Measurements from ENCODE around the gene CPT1B.
A peak's percentile ranks its signal among the peaks of the same experiment; 100 is the strongest.
"Not testable (repeated sequence)": the region's sequence is repeated elsewhere in the genome, so short reads cannot be mapped to it uniquely, and the experiment has no call there.

The CPT1B gene

GRCh38 chr22:50621356-50621880 lies 43.2 kb upstream of the CPT1B start:
- Histone ChIP-seq H3K9ac (ENCODE audit: low read depth in 1 of 2, low read length in 2 of 2) (peak overlapping the region; percentile 43 to 72), H3K36me3 (ENCODE audit: control insufficient read depth in 1 of 2, insufficient read depth in 2 of 2, low read length in 2 of 2) (peaks cover 0 to 4% of the 10 kb centered on the region in 2 donors)

DNA sequence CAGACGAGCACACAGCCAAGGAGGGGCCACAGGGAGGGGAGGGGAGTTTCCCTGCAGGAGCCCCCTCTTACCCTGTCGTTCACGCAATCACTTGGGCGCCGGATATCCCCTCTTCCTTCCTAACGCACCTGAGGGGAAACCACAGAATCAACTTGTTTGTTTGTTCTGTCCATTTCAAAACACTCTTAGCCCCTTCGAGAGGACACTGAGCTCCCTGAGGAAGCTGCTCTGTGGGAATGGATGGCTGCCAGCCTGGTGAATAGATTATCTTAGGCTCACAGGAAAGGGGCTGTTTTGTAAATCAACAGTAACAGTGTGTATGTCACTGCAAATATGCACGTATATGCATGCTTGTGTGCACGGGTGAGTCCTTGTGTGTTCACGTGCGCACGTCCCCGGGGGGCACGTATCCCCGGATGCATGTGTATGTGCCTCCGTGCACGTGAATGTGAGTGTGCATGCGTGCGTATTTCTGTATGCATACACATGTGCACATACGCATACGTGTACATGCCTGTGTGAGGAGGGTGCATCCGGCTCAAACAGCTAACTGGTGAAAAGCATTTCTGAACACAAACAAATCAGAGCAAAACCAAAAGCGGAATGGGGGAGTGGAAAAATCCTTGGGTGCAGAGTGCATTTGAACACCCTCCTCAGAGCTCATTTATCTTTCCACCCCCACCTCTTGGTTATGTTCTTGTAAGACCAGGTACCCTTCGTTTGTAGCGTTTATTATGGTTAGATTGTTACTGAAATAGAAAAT lies 42.5 kb upstream of the CPT1B start:
- peaks cover 40 to 41% of the 10 kb centered on the region in 2 donors for H3K4me1 ChIP-seq (ENCODE audit: control insufficient read depth in 1 of 2, insufficient read depth in 2 of 2, low read length in 2 of 2)
- no peak overlapping the region for H3K27ac ChIP-seq (ENCODE audit: low read depth, low read length)
- H3K9ac ChIP-seq (ENCODE audit: low read depth in 1 of 2, low read length in 2 of 2): peak overlapping the region; percentile 43 to 72
- H3K9me3 ChIP-seq (ENCODE audit: control insufficient read depth in 1 of 2, low read length in 2 of 2): no peaks in the 10 kb centered on the region
- peak overlapping the region; percentile 65 to 74 for H3K4me3 ChIP-seq (ENCODE audit: low read depth in 1 of 2, low read length in 2 of 2)
- no peaks in the 10 kb centered on the region for H3K27me3 ChIP-seq (ENCODE audit: control insufficient read depth in 1 of 2, insufficient read depth in 2 of 2, low read length in 2 of 2)
- H3K36me3 ChIP-seq (ENCODE audit: control insufficient read depth in 1 of 2, insufficient read depth in 2 of 2, low read length in 2 of 2): peaks cover 0 to 4% of the 10 kb centered on the region in 2 donors

More at GRCh38 chr22:50621356-50621880, 43.2 kb upstream of the CPT1B start:
- Histone ChIP-seq H3K4me3 (ENCODE audit: low read depth in 1 of 2, low read length in 2 of 2) (peak overlapping the region; percentile 65 to 74), H3K27me3 (ENCODE audit: control insufficient read depth in 1 of 2, insufficient read depth in 2 of 2, low read length in 2 of 2) (no peaks in the 10 kb centered on the region), H3K4me1 (ENCODE audit: control insufficient read depth in 1 of 2, insufficient read depth in 2 of 2, low read length in 2 of 2) (peaks cover 41 to 46% of the 10 kb centered on the region in 2 donors), H3K9me3 (ENCODE audit: control insufficient read depth in 1 of 2, low read length in 2 of 2) (no peaks in the 10 kb centered on the region), H3K27ac (ENCODE audit: low read depth, low read length) (peak overlapping the region; percentile 41)

- peaks cover 6 to 13% of the 10 kb centered on the region in 2 donors for H3K4me1 ChIP-seq (ENCODE audit: control insufficient read depth in 1 of 2, insufficient read depth in 2 of 2, low read length in 2 of 2)
- H3K9me3 ChIP-seq (ENCODE audit: control insufficient read depth in 1 of 2, low read length in 2 of 2); H3K27ac ChIP-seq (ENCODE audit: low read depth, low read length); H3K36me3 ChIP-seq (ENCODE audit: control insufficient read depth in 1 of 2, insufficient read depth in 2 of 2, low read length in 2 of 2); H3K9ac ChIP-seq (ENCODE audit: low read depth in 1 of 2, low read length in 2 of 2); H3K27me3 ChIP-seq (ENCODE audit: control insufficient read depth in 1 of 2, insufficient read depth in 2 of 2, low read length in 2 of 2); H3K4me3 ChIP-seq (ENCODE audit: low read depth in 1 of 2, low read length in 2 of 2): not testable (repeated sequence)
These were observed 36.1 kb upstream of the CPT1B start for GRCh38 chr22:50614296-50614695.

- peaks cover 6 to 13% of the 10 kb centered on the region in 2 donors for H3K4me1 ChIP-seq (ENCODE audit: control insufficient read depth in 1 of 2, insufficient read depth in 2 of 2, low read length in 2 of 2)
- peaks cover 0 to 6% of the 10 kb centered on the region in 2 donors for H3K27me3 ChIP-seq (ENCODE audit: control insufficient read depth in 1 of 2, insufficient read depth in 2 of 2, low read length in 2 of 2)
- no peaks in the 10 kb centered on the region for H3K9me3 ChIP-seq (ENCODE audit: control insufficient read depth in 1 of 2, low read length in 2 of 2)
- H3K9ac ChIP-seq (ENCODE audit: low read depth in 1 of 2, low read length in 2 of 2): peak overlapping the region; percentile 21 to 43
- peak overlapping the region; percentile 75 for H3K27ac ChIP-seq (ENCODE audit: low read depth, low read length)
- H3K36me3 ChIP-seq (ENCODE audit: control insufficient read depth in 1 of 2, insufficient read depth in 2 of 2, low read length in 2 of 2): no peaks in the 10 kb centered on the region
- H3K4me3 ChIP-seq (ENCODE audit: low read depth in 1 of 2, low read length in 2 of 2): peak overlapping the region in 1 of 2 donors; percentile 6
These were observed 35.2 kb upstream of the CPT1B start for GRCh38 chr22:50613291-50613981.

DNA sequence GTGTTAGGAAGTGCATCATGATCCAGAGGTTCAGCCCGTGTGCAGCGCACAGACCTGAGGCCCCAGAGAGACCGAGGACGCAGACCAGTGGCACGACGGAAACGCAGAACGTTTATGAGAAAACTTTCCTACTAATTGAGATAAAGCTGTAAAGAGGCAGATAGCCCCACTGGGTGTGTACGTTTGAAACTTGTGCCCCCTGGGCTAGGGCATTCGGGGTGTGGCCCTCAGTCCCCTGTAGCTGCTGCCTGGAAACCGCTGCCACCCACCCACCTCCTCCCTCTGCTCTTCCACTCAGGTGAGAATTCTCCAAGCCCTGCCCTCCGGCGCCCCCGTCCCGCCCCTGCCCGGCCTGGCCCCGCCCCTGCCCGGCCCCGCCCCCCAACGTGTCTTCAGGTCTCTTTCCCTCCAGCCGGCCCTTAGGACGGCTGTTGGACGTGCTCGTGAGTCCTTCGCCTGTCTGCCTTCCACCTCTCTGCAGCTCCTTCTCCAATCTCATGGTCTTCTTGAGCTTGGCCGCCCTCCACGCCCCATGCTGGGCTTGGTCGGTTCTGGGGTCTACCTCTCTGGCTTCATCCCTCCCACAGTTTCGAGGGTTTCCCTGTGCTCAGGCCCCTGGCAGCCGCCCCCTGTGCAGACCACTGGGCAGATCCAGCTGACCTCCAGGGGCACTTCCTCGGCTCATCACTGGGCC lies 34.4 kb upstream of the CPT1B start:
- Histone ChIP-seq H3K9me3 (ENCODE audit: control insufficient read depth in 1 of 2, low read length in 2 of 2) (no peaks in the 10 kb centered on the region), H3K9ac (ENCODE audit: low read depth in 1 of 2, low read length in 2 of 2) (peak overlapping the region in 1 of 2 donors; percentile 21), H3K4me1 (ENCODE audit: control insufficient read depth in 1 of 2, insufficient read depth in 2 of 2, low read length in 2 of 2) (peaks cover 6 to 13% of the 10 kb centered on the region in 2 donors), H3K4me3 (ENCODE audit: low read depth in 1 of 2, low read length in 2 of 2) (peak overlapping the region in 1 of 2 donors; percentile 29), H3K27me3 (ENCODE audit: control insufficient read depth in 1 of 2, insufficient read depth in 2 of 2, low read length in 2 of 2) (peaks cover 1 to 6% of the 10 kb centered on the region in 2 donors), H3K27ac (ENCODE audit: low read depth, low read length) (peak overlapping the region; percentile 75), H3K36me3 (ENCODE audit: control insufficient read depth in 1 of 2, insufficient read depth in 2 of 2, low read length in 2 of 2) (no peaks in the 10 kb centered on the region)

DNA sequence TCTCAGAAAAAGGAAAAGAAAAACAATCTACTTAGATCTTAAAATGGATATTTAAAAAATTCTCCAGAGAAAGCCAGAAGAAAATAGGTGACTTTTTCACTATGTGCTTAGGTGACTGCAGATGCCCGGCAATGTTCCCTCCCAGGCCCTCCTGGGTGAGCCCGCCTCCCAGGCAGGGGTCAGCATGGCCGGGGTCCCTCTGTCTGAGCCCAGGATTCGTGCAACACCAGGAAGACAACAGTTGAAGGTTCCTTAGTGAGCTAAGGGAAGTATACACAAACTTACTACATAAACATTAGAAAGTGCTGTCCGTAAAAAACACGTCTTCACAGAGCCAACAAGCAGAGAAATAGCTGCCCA lies 33.9 kb upstream of the CPT1B start:
- Histone ChIP-seq H3K27me3 (ENCODE audit: control insufficient read depth in 1 of 2, insufficient read depth in 2 of 2, low read length in 2 of 2) (peaks cover 6% of the 10 kb centered on the region in 2 donors), H3K27ac (ENCODE audit: low read depth, low read length) (no peak overlapping the region), H3K36me3 (ENCODE audit: control insufficient read depth in 1 of 2, insufficient read depth in 2 of 2, low read length in 2 of 2) (no peaks in the 10 kb centered on the region), H3K9ac (ENCODE audit: low read depth in 1 of 2, low read length in 2 of 2) (no peak overlapping the region), H3K9me3 (ENCODE audit: control insufficient read depth in 1 of 2, low read length in 2 of 2) (no peaks in the 10 kb centered on the region), H3K4me1 (ENCODE audit: control insufficient read depth in 1 of 2, insufficient read depth in 2 of 2, low read length in 2 of 2) (peaks cover 6 to 13% of the 10 kb centered on the region in 2 donors), H3K4me3 (ENCODE audit: low read depth in 1 of 2, low read length in 2 of 2) (peak overlapping the region in 1 of 2 donors; percentile 29)

DNA sequence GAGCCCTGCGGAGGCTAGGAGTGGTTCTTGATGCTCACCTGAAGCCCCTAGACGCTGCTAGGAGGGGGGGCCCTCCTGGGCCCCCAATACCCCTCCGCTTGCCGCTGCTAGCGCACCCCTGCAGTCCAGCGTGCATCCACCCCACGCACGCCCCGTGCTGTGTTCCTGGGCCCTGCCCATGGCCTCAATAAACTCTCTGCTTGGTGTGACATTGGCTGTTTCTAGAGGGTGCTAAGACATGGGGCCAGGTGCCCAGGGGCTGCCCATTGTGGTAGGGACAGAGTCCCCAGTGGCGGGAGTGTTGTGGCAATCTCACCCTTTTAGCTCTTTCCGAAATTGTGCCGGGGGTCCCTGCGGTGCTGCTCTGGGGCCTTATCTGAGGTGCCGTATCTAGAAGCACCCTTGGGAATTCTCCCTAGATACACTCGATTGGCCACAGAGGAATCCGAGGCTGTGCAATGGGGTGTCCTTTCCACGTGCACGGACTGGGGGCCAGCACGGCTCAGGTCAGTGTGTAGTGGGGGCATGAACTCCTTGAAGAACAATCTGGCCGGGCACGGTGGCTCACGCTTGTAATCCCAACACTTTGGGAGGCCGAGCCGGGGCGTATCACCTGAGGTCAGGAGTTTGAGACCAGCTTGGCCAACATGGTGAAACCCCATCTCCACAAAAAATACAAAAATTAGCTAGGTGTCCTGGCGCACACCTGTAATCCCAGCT lies 33.3 kb upstream of the CPT1B start:
- Histone ChIP-seq H3K4me3 (ENCODE audit: low read depth in 1 of 2, low read length in 2 of 2) (no peak overlapping the region), H3K27me3 (ENCODE audit: control insufficient read depth in 1 of 2, insufficient read depth in 2 of 2, low read length in 2 of 2) (peaks cover 6 to 8% of the 10 kb centered on the region in 2 donors), H3K9me3 (ENCODE audit: control insufficient read depth in 1 of 2, low read length in 2 of 2) (no peaks in the 10 kb centered on the region), H3K4me1 (ENCODE audit: control insufficient read depth in 1 of 2, insufficient read depth in 2 of 2, low read length in 2 of 2) (peaks cover 6 to 13% of the 10 kb centered on the region in 2 donors), H3K9ac (ENCODE audit: low read depth in 1 of 2, low read length in 2 of 2) (no peak overlapping the region), H3K36me3 (ENCODE audit: control insufficient read depth in 1 of 2, insufficient read depth in 2 of 2, low read length in 2 of 2) (no peaks in the 10 kb centered on the region), H3K27ac (ENCODE audit: low read depth, low read length) (no peak overlapping the region)

GRCh38 chr22:50610581-50610980 lies 32.4 kb upstream of the CPT1B start:
- Histone ChIP-seq H3K9ac (ENCODE audit: low read depth in 1 of 2, low read length in 2 of 2) (no peak overlapping the region), H3K27ac (ENCODE audit: low read depth, low read length) (no peak overlapping the region), H3K4me1 (ENCODE audit: control insufficient read depth in 1 of 2, insufficient read depth in 2 of 2, low read length in 2 of 2) (peaks cover 6 to 13% of the 10 kb centered on the region in 2 donors), H3K36me3 (ENCODE audit: control insufficient read depth in 1 of 2, insufficient read depth in 2 of 2, low read length in 2 of 2) (no peaks in the 10 kb centered on the region), H3K9me3 (ENCODE audit: control insufficient read depth in 1 of 2, low read length in 2 of 2) (no peaks in the 10 kb centered on the region), H3K27me3 (ENCODE audit: control insufficient read depth in 1 of 2, insufficient read depth in 2 of 2, low read length in 2 of 2) (peaks cover 6 to 12% of the 10 kb centered on the region in 2 donors), H3K4me3 (ENCODE audit: low read depth in 1 of 2, low read length in 2 of 2) (no peak overlapping the region)

DNA sequence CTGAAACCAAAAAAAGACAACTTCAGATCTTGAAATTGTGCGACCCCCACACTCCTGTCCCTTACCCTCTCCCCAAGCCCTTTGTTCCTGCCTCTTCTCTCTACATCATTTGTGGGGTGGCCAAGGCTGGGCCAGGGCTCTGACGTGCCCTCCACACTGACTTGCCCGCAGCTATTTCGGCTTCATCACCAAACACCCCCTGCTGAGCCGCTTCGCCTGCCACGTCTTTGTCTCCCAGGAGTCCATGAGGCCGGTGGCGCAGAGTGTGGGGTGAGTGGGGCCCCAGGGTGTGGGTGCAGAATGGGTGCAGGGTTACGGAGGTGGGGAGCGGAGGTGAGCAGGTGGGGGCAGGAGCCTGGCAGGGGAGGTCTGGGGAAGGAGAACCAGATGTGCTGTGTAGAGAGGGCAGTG lies 31.8 kb upstream of the CPT1B start:
- H3K36me3 ChIP-seq (ENCODE audit: control insufficient read depth in 1 of 2, insufficient read depth in 2 of 2, low read length in 2 of 2): no peaks in the 10 kb centered on the region
- H3K4me3 ChIP-seq (ENCODE audit: low read depth in 1 of 2, low read length in 2 of 2): no peak overlapping the region
- H3K4me1 ChIP-seq (ENCODE audit: control insufficient read depth in 1 of 2, insufficient read depth in 2 of 2, low read length in 2 of 2): peaks cover 6 to 13% of the 10 kb centered on the region in 2 donors
- no peak overlapping the region for H3K27ac ChIP-seq (ENCODE audit: low read depth, low read length)
- H3K27me3 ChIP-seq (ENCODE audit: control insufficient read depth in 1 of 2, insufficient read depth in 2 of 2, low read length in 2 of 2): peaks cover 6 to 16% of the 10 kb centered on the region in 2 donors
- H3K9ac ChIP-seq (ENCODE audit: low read depth in 1 of 2, low read length in 2 of 2): no peak overlapping the region
- no peaks in the 10 kb centered on the region for H3K9me3 ChIP-seq (ENCODE audit: control insufficient read depth in 1 of 2, low read length in 2 of 2)

Measured in duodenal mucosa (tissue), 2 donors.